Stimulated activated CD4-positive, alpha-beta T cell treated with anti-CD3 and anti-CD28 coated beads, TNF-alpha, amount 100 ng/mL, for 24 hours (primary cell): ENCODE results near the gene SLIT1.

Source experiments
- DNase-seq, 3 experiments: peaks; one replicate each; pipeline ENCODE4 v3.0.0-alpha.2; 2020; ENCODE audit warnings: low read depth in 3 of 3

SLIT1 gene

GRCh38 chr10:97200616-97201015 lies 14.9 kb upstream of the SLIT1 start:
- no peak for DNase-seq

GRCh38 chr10:97199152-97199551 lies 13.4 kb upstream of the SLIT1 start:
- DNase-seq = no peak

GRCh38 chr10:97197030-97197500 lies 11.3 kb upstream of the SLIT1 start:
- no peak for DNase-seq

GRCh38 chr10:97196223-97197029 lies 10.7 kb upstream of the SLIT1 start:
- DNase-seq = peak; percentile 24 to 64 (median 37)

- no peak for DNase-seq
Observed at GRCh38 chr10:97195706-97196222, 10.0 kb upstream of the SLIT1 start.

GRCh38 chr10:97192952-97193435 lies 7.2 kb upstream of the SLIT1 start:
- no peak for DNase-seq

- DNase-seq = no peak
Observed at GRCh38 chr10:97190450-97190849, 4.7 kb upstream of the SLIT1 start.

- DNase-seq = no peak
Observed at GRCh38 chr10:97188261-97188711, 2.5 kb upstream of the SLIT1 start.

- no peak for DNase-seq
Observed at GRCh38 chr10:97186911-97187310, 1.2 kb upstream of the SLIT1 start.

GRCh38 chr10:97184971-97185325 lies 811 bp downstream of the SLIT1 start:
- DNase-seq = no peak

- no peak for DNase-seq
Observed at GRCh38 chr10:97183314-97183713, 2.4 kb downstream of the SLIT1 start.

GRCh38 chr10:97182288-97182990 lies 3.3 kb downstream of the SLIT1 start:
- no peak for DNase-seq

GRCh38 chr10:97180986-97181385 lies 4.8 kb downstream of the SLIT1 start:
- DNase-seq = no peak

GRCh38 chr10:97180363-97180755 lies 5.4 kb downstream of the SLIT1 start:
- DNase-seq = no peak

GRCh38 chr10:97179731-97180362 lies 5.9 kb downstream of the SLIT1 start:
- DNase-seq = no peak

- DNase-seq = no peak
Observed at GRCh38 chr10:97179311-97179710, 6.4 kb downstream of the SLIT1 start.

GRCh38 chr10:97178074-97178473 lies 7.7 kb downstream of the SLIT1 start:
- DNase-seq = no peak

GRCh38 chr10:97176226-97176625 lies 9.5 kb downstream of the SLIT1 start:
- DNase-seq = no peak

- DNase-seq = no peak
Observed at GRCh38 chr10:97175586-97175985, 10.2 kb downstream of the SLIT1 start.

- no peak for DNase-seq
Observed at GRCh38 chr10:97174941-97175340, 10.8 kb downstream of the SLIT1 start.

GRCh38 chr10:97174276-97174775 lies 11.4 kb downstream of the SLIT1 start:
- DNase-seq = no peak

- no peak for DNase-seq
Observed at GRCh38 chr10:97173036-97173435, 12.7 kb downstream of the SLIT1 start.
